GM06990 (cell line): Measurements from ENCODE around the gene TBX3.

Source experiments
- DNase-seq: peaks from one replicate; pipeline ENCODE4 v3.0.0-alpha.2; 2011; ENCODE audit not compliant: insufficient read length; ENCODE audit errors: extremely low read depth
- H3K27me3 ChIP-seq: replicated peaks from 2 replicates; pipeline ENCODE4 v1.6.0; 2011; ENCODE audit warnings: low read length; ENCODE audit not compliant: control insufficient read depth, insufficient read depth
- H3K36me3 ChIP-seq: 2 replicates; pipeline ENCODE4 v1.5.1; 2011; ENCODE audit warnings: low read length; ENCODE audit not compliant: control insufficient read depth, insufficient read depth
- H3K4me3 ChIP-seq: replicated peaks from 2 replicates; pipeline ENCODE4 v1.5.1; 2011; ENCODE audit warnings: low read depth, mild to moderate bottlenecking, control low read depth, low read length
- TF ChIP-seq, protein P1 (sequence below): IDR thresholded peaks from 2 replicates; pipeline ENCODE4 v1.5.1; 2011; ENCODE audit warnings: low read length, control low read depth, mild to moderate bottlenecking, inconsistent platforms; ENCODE audit not compliant: insufficient read depth, poor library complexity, severe bottlenecking

The TBX3 gene

DNA sequence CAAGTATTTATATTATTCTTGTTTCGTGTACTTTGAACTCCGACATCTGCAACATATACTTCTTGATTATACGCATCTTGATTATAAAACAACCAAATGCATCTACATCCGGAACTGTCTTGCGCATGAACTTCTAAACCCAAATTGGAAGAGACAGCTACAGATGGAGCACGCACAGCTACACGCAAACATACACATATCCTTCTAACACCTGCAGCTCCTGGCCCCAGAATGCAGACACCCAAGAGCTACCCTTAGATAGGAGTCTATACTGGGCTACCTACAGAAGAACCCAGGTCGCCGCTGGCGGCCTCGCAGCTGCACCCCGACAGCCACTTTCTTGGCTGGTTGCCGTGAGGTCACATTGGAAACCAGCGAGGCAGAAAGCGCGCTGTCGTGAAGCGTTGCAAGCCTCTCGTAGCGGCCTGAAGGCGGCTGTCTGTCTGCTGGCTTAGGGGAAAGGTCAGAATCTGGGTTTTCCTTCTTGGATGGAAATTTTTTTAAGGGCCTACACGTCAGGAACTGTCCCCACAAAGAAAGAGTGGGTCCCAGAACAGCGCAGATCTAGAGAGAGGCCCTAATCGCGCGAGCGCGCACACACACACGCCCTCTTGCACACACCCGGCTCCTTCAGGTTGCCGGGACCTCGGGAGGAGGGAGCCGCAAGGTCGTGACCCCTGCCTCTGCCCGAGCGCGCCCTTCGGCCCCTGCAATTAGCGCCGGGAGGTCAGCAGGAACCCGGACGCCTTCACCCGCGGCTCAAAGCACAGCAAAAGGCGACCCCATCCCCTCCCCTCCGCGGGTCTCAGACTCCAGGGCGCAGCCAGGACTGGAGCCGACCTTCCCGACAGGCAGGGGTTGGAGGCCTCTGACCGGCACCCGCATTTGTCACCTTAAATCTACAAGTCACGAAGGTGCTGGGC lies 17.0 kb downstream of the TBX3 start:
- H3K4me3 ChIP-seq: no peak overlapping the region
- peaks cover 1% of the 10 kb centered on the region; the same call in 1 of the 2 replicates for H3K27me3 ChIP-seq
- TF ChIP-seq, protein P1, sequence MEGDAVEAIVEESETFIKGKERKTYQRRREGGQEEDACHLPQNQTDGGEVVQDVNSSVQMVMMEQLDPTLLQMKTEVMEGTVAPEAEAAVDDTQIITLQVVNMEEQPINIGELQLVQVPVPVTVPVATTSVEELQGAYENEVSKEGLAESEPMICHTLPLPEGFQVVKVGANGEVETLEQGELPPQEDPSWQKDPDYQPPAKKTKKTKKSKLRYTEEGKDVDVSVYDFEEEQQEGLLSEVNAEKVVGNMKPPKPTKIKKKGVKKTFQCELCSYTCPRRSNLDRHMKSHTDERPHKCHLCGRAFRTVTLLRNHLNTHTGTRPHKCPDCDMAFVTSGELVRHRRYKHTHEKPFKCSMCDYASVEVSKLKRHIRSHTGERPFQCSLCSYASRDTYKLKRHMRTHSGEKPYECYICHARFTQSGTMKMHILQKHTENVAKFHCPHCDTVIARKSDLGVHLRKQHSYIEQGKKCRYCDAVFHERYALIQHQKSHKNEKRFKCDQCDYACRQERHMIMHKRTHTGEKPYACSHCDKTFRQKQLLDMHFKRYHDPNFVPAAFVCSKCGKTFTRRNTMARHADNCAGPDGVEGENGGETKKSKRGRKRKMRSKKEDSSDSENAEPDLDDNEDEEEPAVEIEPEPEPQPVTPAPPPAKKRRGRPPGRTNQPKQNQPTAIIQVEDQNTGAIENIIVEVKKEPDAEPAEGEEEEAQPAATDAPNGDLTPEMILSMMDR: no peak
- no peaks in the 10 kb centered on the region for H3K36me3 ChIP-seq
- no peak for DNase-seq

DNA sequence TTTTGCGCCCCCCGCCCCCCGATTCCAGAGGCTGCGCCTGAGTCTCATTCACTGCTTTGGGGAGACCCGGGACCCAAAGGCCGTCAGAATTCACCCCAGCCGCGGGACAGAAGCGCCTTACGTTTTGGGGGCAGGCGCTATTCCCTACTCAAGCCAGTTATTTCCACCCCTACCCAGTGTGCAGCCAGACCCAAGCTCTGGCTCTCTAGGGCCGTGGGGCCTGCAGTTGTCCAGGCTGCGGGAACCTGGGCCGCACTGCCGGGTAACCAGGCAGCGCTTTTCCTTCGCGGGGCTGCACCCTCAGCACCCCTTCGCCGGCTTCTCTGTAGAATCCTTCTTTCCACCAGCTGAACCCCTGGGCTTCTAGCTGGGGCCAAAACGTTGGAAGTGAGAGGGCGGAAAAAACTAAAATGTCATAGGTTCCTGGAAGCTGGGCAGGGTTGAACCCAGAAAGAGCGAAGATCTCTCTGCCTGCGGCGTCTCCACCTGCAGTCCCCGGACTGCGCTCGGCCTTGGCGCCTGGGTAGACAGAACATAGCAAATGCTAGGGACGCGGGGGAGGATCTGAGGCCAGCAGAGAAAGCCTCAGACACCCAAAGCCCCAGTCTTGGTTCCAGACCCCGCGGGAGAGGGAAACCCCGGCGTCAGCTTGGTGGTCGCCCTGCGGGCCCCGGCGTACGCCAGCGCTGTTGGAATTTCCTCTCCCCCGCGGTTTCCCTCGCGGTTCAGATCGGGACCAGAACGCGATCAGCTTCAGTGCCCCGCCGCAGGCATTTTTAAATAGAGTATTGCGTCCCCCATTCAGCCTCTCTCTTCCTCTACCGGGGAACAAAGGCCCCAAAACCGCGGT lies 18.3 kb downstream of the TBX3 start:
- DNase-seq: no peak
- Histone ChIP-seq H3K27me3 (peaks cover 1% of the 10 kb centered on the region; the same call in 1 of the 2 replicates), H3K4me3 (no peak overlapping the region), H3K36me3 (no peaks in the 10 kb centered on the region)
- TF ChIP-seq, protein P1: no peak

DNA sequence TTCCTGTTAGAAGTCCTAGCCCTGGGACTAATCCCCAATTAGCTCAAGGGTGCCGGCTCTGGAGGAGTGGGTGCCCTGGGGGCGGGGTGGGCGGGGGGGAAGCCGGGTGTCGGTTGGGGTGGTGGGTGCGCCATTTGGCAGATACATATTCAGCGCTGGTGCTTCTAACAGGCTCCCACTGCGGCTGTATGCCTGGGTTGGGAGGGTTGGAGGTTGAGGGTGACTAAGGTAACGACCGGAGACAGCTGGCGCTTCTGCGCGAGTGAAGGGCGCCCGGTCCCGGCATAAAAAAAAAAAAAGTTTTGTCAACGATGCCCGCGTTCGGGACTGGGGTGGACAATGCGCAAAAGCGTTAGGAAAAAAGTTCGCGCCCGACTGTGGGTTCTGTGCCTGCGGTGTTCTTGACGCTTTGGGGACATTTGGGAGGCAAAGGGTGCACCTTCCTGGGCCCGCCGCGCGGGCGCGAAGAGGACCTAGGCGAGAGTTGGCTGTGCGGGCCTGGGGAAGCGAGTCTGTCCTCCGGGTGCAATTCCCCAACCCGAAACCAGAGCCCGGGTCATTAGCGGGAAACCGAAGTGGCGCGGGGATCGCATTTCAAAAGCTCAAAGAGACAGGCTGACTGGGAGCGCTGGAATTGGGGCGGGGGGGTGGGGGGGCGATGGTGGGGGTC lies 19.2 kb downstream of the TBX3 start:
- Histone ChIP-seq H3K27me3 (peaks cover 1% of the 10 kb centered on the region; the same call in 1 of the 2 replicates), H3K36me3 (no peaks in the 10 kb centered on the region), H3K4me3 (no peak overlapping the region)
- DNase-seq: no peak
- TF ChIP-seq, protein P1: no peak

DNA sequence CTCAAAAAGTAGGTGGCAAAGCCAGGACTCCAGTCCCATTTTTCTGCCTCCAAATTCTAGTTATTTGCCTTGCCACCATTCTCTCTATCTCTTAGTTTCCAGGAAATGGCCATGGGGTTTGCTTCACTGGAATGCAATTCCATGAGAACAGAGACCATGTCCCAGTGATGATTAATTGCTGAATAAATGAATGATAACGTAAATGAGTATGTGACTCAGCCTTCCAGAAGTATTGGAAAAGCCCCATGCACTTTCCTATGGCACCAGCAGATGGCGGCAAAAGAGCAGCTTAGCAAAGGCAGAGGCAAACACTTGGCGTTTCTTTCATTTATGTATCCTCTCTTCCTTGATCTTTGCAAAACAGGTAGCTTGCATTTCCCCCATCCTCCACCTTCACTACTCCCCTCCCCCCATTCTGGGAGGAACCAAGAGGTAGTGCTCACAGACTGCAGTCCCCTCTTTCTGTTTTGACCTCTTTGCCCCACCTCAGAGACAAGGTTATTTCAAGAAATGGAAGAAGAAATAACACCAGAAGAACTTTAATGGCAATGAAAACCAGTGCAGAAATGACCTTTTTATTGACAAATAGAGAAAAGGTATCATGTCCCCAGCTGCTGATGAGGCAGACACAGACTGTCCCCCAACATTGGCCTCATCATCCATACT lies 21.3 kb downstream of the TBX3 start:
- peaks cover 1% of the 10 kb centered on the region; the same call in 1 of the 2 replicates for H3K27me3 ChIP-seq
- no peak for DNase-seq
- TF ChIP-seq, protein P1: peak; percentile 94
- H3K36me3 ChIP-seq: no peaks in the 10 kb centered on the region
- no peak overlapping the region for H3K4me3 ChIP-seq

DNA sequence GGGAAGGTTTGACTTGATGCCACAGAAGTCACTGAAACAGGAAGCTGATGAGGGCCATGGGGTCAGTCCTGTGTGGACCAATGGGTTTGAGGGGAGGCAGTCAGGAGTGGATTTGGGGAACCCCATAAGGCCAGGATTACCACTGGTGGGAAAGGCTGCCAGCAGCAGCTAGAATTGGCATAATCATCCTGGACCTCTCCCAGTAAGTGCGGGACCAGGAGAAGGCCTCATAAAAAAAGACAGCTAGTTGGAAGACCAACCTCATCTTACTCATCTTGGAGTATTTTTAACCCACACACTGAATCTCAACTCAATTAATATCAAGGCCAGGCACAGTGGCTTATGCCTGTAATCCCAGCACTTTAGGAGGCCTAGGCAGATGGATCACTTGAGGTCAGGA lies 22.7 kb downstream of the TBX3 start:
- DNase-seq: no peak
- TF ChIP-seq, protein P1: no peak
- H3K27me3 ChIP-seq: no peaks in the 10 kb centered on the region; the same call in 1 of the 2 replicates

More for the DNA sequence above, 22.7 kb downstream of the TBX3 start:
- Histone ChIP-seq H3K4me3 (no peak overlapping the region), H3K36me3 (no peaks in the 10 kb centered on the region)
